Left lung (tissue), 10 donors: ENCODE measurements around the gene GALNS. TPM values are rescaled to one million over a fixed set of nuclear protein-coding genes. Genes with fewer than 3 reads are reported as not detected.

Experiments used
- ATAC-seq: fragments of 200-7000 bp; cut with Tn5 transposase; one replicate; pipeline ENCODE4 v1.9.1; 2020; ENCODE audit warnings: moderate library complexity
- DNase-seq, 4 donors: peaks; one replicate each; pipeline ENCODE4 v3.0.0-alpha.2; 2013 to 2020
- H3K27ac ChIP-seq, 2 donors: fragments of 200-600 bp; sonication (generic) in 1 of 2; one replicate each; pipeline versions ENCODE4 v1.5.0 to v1.8.0; 2020 to 2021
- H3K27me3 ChIP-seq, 2 donors: fragments of 200-600 bp; sonication (generic) in 1 of 2; one replicate each; pipeline versions ENCODE4 v1.5.0 to v1.8.0; 2020 to 2021
- H3K36me3 ChIP-seq, 2 donors: fragments of 200-600 bp; sonication (generic) in 1 of 2; one replicate each; pipeline versions ENCODE4 v1.5.0 to v1.8.0; 2020 to 2021
- H3K4me1 ChIP-seq, 2 donors: fragments of 200-600 bp; one replicate each; pipeline ENCODE4 v1.8.0; 2021
- H3K4me3 ChIP-seq, 2 donors: fragments of 200-600 bp; sonication (generic) in 1 of 2; one replicate each; pipeline versions ENCODE4 v1.5.0 to v1.8.0; 2020 to 2021; ENCODE audit warnings: mild to moderate bottlenecking in 1 of 2
- H3K9me3 ChIP-seq, 2 donors: fragments of 200-600 bp; sonication (generic) in 1 of 2; one replicate each; pipeline versions ENCODE4 v1.5.0 to v1.8.0; 2020 to 2021
- CTCF ChIP-seq, 2 donors: fragments of 200-600 bp; sonication (generic) in 1 of 2; IDR thresholded peaks; one replicate each; pipeline versions ENCODE4 v1.5.0 to v1.8.0; 2021; ENCODE audit warnings: antibody characterized with exemption in 2 of 2
- intact Hi-C, 2 donors: fragments of 100-400 bp; cut with DNase I; formaldehyde crosslinking; loops; one replicate each; pipeline versions ENCODE4 v1.11.2 to v1.14.2; 2022
- polyA plus RNA-seq, 6 donors: library from polyadenylated mRNA; unstranded; fragments of 120-200 nt; gene quantifications; one replicate each; pipeline ENCODE4 v1.2.1, GENCODE V29; 2013; ENCODE audit not compliant: insufficient read length in 6 of 6
- total RNA-seq, 2 donors: library from RNA; stranded (reverse); fragmentation: NEBNext Ultra II Directional; extraction: Animal tissue kit (Norgen Biotek cat#: 25700); gene quantifications; one replicate each; pipeline ENCODE4 v1.2.1, GENCODE V29; 2021
- donor health status: DM: no; HTN: yes; CAD: no.
- donor health status: DM: no; HTN: no; CAD: no.

GALNS gene
- total and polyA plus RNA-seq, 8 donors = 23.8 to 46.5 (median 31.9) TPM

GRCh38 chr16:88830783-88831182, 26.0 kb downstream of the GALNS start:
- intact Hi-C loops = no loop called here

GRCh38 chr16:88830258-88830657, 26.5 kb downstream of the GALNS start:
- DNase-seq (peak in 2 of 4 donors; percentile 84 to 92), ATAC-seq (no peak)
- intact Hi-C loops = no loop called here
- H3K9me3 ChIP-seq = no peaks in the 10 kb centered on the region
- no peaks in the 10 kb centered on the region for H3K27me3 ChIP-seq
- no peak overlapping the region for H3K27ac ChIP-seq
- no peak overlapping the region for H3K4me3 ChIP-seq
- peaks cover 0 to 68% of the 10 kb centered on the region in 2 donors for H3K36me3 ChIP-seq
- H3K4me1 ChIP-seq = no peaks in the 10 kb centered on the region
- no peak for TF ChIP-seq CTCF (IDR thresholded peaks at IDR 0.05)

More at GRCh38 chr16:88830783-88831182, 26.0 kb downstream of the GALNS start:
- DNase-seq (no peak), ATAC-seq (no peak)
- Histone ChIP-seq H3K9me3 (no peaks in the 10 kb centered on the region), H3K36me3 (peaks cover 0 to 69% of the 10 kb centered on the region in 2 donors), H3K27ac (no peak overlapping the region), H3K4me3 (no peak overlapping the region), H3K4me1 (no peaks in the 10 kb centered on the region), H3K27me3 (no peaks in the 10 kb centered on the region)
- TF ChIP-seq CTCF (IDR thresholded peaks at IDR 0.05) = no peak

- no peaks in the 10 kb centered on the region for H3K27me3 ChIP-seq
- TF ChIP-seq CTCF (IDR thresholded peaks at IDR 0.05) = no peak
- H3K4me1 ChIP-seq = no peaks in the 10 kb centered on the region
- no peak for DNase-seq
- H3K36me3 ChIP-seq = peaks cover 0 to 66% of the 10 kb centered on the region in 2 donors
- no peak for ATAC-seq
- H3K27ac ChIP-seq = no peak overlapping the region
- no peak overlapping the region for H3K4me3 ChIP-seq
- intact Hi-C loops = no loop called here
- no peaks in the 10 kb centered on the region for H3K9me3 ChIP-seq
These were observed 28.0 kb downstream of the GALNS start for GRCh38 chr16:88828711-88829110.

GRCh38 chr16:88827727-88828126, 29.0 kb downstream of the GALNS start:
- no peak for DNase-seq
- H3K4me3 ChIP-seq = no peak overlapping the region
- no peaks in the 10 kb centered on the region for H3K9me3 ChIP-seq
- H3K4me1 ChIP-seq = no peaks in the 10 kb centered on the region
- intact Hi-C loops = no loop called here
- H3K27me3 ChIP-seq = no peaks in the 10 kb centered on the region
- peaks cover 0 to 70% of the 10 kb centered on the region in 2 donors for H3K36me3 ChIP-seq
- no peak for TF ChIP-seq CTCF (IDR thresholded peaks at IDR 0.05)
- ATAC-seq = no peak
- no peak overlapping the region for H3K27ac ChIP-seq

GRCh38 chr16:88826070-88826840, 30.5 kb downstream of the GALNS start:
- ATAC-seq = no peak
- Histone ChIP-seq H3K27me3 (no peaks in the 10 kb centered on the region), H3K27ac (no peak overlapping the region), H3K9me3 (no peaks in the 10 kb centered on the region), H3K36me3 (peaks cover 0 to 77% of the 10 kb centered on the region in 2 donors), H3K4me3 (no peak overlapping the region), H3K4me1 (no peaks in the 10 kb centered on the region)
- no peak for TF ChIP-seq CTCF (IDR thresholded peaks at IDR 0.05)
- intact Hi-C loops = no loop called here
- no peak for DNase-seq
